Stimulated activated CD4-positive, alpha-beta T cell treated with anti-CD3 and anti-CD28 coated beads, Interleukin-4, amount 100 ng/mL, for 48 hours (primary cell): ENCODE data around the gene ERAL1.
A peak's percentile ranks its signal among the peaks of the same experiment; 100 is the strongest.
"Not testable (repeated sequence)": the region's sequence is repeated elsewhere in the genome, so short reads cannot be mapped to it uniquely, and the experiment has no call there.

ENCODE experiments used
- DNase-seq, 2 donors: peaks; one replicate each; pipeline ENCODE4 v3.0.0-alpha.2; 2020; ENCODE audit warnings: low read depth in 2 of 2

Gene ERAL1

DNA sequence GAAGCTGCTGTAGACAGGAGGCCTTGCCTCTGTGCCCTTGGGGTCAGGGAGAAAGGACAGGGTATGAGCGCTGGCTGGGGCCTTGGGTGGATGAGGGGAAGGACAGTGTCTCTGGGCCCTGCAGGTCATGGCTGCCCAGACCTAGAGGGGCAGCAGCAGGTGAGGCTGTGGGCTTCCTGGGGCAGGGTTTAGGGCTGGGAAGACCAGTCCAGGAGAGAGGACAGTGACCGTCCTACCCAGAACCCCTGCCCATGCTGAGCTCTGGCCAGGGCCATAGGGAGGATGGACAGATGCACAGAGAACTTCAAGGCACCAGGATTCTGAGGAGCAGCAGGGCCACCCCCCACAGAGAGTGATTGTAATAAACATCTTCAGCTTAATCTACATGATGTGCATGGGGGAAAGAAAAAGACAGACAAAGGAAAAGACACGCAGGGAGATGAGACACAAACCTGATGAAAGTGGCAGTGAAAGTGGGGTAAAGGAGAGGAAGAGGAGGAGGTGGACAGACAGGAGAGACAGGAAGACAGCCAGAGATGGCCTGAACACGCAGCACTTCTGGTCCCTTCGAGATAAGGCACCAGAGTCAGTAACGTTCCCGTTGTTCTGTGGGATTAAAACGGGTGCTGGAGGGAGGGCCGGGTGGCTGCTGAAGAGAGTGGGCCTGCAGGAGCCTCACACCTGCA, 25.2 kb downstream of the ERAL1 start:
- DNase-seq = no peak

DNA sequence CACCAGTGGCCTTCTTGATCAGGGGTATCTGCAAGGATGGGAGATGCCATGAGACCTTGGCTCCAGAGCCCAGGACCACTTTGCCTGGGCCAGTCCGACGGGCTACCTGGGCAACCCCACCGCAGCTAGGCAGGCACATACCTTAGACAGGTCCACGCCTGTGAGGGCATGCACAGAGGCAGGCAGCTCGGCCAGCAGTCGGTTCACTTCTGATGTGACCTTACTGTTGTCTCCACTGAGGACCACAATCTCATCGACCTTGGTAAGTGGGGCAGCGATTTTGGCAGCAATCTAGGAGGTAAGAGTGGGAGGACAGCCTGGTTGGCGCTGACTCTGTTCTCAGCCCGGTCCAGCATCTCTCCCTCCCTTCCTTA, 25.7 kb downstream of the ERAL1 start:
- DNase-seq = no peak

GRCh38 chr17:28881533-28882056, 26.8 kb downstream of the ERAL1 start:
- no peak for DNase-seq

DNA sequence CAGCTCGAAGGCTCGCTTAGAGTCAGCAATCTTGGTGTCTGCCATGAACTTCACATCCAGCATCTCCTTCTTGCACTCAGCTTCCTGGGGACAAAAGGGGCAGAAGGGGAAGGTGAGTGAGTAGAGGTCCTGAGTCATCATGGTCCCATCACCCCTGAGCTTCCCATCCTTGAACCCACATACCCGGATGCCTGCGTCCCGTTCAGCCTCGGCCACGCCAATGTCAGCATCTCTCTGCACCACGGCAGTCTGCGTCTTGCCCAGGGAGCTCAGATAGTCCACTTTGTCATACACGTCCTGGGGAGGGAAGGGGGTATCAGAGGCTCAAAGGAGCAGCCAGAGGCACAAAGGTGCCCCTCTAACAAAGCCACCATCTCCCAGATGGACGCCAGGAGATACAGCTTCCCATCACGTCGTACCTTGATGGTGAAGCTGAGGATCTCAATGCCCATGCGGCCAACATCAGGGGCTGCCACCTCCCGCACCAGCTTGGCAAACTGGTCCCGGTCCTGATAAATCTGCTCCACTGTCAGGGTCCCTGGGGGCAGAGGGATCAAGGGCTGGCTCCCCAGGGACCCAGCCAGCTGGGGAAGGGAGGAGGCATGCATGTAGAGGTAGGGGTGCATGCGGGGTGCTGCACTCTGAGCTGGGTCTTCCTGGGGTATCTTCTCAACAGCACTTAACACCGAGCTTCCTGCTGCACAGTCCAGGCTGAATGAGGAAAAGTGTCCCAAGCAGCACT, 27.5 kb downstream of the ERAL1 start:
- DNase-seq = no peak

GRCh38 chr17:28883967-28884702, 29.3 kb downstream of the ERAL1 start:
- DNase-seq = no peak

- no peak for DNase-seq
Measured at GRCh38 chr17:28885363-28885762, 30.5 kb downstream of the ERAL1 start.

GRCh38 chr17:28885951-28886350, 31.1 kb downstream of the ERAL1 start:
- no peak for DNase-seq

DNA sequence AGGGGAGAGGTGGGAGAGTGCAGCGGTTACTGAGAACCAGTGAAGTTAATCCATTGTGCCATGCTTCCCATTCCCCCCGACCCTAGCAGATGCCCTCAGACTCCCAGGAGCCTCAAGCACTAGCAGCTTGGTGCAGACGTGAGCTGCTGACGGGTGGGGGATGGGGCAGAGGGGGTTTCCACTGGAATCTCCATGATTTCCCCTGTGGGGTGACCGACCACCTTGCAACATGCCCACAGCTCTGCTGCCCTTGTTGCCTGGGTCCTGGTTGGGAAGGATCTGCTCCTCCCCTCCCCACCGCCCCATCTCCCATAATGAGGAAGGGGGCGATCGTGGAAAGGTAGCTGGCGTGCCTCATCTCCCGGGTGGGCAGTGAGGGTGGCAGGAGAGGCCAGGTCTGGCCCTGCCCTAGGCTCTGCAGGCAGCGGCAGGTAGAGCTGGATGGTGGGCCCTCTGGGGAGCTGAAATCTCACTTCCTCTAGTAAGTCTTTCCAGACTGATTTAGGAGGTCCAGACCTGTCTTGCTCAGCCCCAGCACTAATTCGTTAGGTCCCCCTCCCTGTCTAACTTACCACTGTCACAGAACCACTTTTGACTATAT, 33.2 kb downstream of the ERAL1 start:
- no peak for DNase-seq

GRCh38 chr17:28888832-28889231, 34.0 kb downstream of the ERAL1 start:
- DNase-seq = no peak

- DNase-seq = no peak
Measured at GRCh38 chr17:28889996-28890395, 35.2 kb downstream of the ERAL1 start.

DNA sequence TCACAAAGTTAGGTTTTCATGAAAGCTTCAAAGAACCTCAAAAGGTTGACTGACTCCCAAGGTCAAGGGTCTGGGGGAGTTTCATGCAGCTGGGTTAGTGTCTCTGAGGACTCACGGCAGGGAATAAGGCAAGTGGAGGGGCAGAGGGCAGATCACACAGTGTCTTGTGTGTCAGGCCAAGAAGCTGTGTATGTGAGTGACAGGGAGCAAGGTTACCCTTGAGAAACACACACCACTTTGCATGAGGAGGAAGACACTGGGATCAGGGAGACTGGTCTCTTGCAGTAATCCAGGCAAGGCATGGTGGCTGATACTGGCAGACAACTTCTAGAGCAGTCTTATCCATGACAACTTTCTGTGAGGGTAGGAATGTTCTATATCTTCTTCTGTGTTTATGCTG, 36.4 kb downstream of the ERAL1 start:
- no peak for DNase-seq

DNA sequence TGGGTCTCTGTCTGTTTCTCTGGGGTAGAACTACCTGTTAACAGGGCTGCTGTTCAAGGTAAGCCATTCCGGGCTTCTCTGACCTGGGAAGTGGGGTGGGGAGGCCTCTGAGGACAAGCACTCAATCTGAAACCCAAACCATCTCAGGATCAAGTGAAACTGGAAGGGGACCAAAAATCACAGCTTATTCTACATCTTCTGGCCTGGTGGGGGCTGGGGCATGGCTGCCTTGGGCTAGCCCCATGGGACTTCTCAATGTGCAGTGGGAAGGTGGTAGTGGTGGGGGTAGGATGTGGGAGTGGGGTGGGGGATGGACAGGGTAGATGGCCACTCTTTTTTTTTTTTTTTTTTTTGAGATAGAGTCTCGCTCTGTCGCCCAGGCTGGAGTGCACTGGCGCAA, 37.2 kb downstream of the ERAL1 start:
- DNase-seq = no peak

- DNase-seq = not testable (repeated sequence)
Measured at GRCh38 chr17:28893248-28894183, 38.7 kb downstream of the ERAL1 start.

- DNase-seq = no peak
Measured at GRCh38 chr17:28895794-28896447, 41.1 kb downstream of the ERAL1 start.

GRCh38 chr17:28896491-28896883, 41.7 kb downstream of the ERAL1 start:
- no peak for DNase-seq

DNA sequence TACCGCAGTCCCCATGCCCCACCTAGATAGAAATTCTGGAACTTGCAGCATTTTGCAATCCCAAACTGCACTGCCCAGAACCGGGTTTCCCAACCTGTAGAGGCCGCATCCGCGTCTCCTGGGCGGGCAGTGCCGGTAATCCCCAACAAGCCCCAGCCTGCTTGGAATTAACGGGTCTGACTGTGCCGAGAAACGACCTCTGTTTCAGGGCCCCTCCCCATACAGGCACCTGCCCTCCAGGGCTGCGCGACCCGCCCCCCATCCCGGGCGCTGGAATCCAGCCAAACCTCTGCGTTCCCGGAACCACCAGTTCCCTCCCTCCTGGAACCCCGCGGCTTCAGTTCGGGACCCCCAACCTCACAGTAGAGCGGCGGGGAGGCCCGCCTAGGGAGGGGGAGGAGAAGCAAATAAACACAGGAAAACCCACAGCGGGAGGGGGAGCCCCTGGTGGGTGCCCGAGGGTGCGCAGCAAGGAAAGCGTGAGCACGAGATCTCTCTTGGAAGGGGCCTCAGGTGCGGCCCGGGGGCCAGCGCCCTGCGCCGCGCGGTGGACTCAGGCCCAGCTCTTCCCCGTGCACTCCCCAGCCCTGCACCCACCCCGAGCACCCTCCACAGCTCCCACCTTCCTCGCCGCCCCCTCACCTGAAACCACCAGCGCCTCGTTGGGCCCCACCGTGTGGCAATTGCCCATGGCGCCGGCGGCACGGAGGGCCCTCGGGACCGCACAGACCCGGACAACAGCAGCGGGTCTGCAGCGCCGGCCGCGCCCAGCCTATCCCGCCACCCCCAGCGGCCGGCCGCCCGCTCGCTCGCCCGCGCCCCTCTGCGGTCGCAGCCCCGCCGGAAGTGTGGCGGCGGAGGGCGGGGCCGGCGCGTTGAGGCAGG, 42.3 kb downstream of the ERAL1 start, which contains the start of gene FLOT2:
FLOT2 (minus strand) TSS at position 850 of the 885 bp plus-strand sequence; CDS start at position 691, 159 bp downstream.
- peak; percentile 38 to 48 for DNase-seq

- no peak for DNase-seq
Measured at GRCh38 chr17:28897769-28898526, 43.1 kb downstream of the ERAL1 start.

DNA sequence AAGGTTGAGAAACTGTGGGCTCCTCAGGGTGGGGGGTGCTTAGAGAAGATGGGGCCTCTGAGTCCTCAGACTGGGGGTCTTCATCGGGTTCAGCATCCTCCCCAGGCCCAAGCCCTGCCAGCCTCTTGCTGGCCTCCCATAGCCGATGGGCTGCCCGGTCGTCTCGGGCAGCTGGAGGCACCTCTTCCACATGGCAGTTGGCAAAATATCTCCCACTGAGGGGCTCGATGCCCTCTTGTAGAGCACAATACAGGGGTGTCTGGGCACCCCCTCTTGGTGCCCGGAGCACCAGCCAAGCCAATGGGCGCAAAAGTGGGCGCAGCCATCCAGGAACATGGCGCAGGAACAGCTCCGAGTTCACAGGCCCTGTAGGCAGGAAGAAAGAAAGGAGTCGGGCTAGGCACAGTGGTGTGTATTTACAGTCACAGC, 43.7 kb downstream of the ERAL1 start:
- no peak for DNase-seq
